Measurements from ENCODE around the gene IARS1. TPM values are rescaled to one million over a fixed set of nuclear protein-coding genes. Genes with fewer than 3 reads are reported as not detected.

The IARS1 gene
- total RNA-seq, 1 donor = 73.2 TPM

GRCh38 chr9:92297611-92298010 is 4.1 kb upstream of the IARS1 start:
- DNase-seq (ENCODE audit: low read depth in 2 of 3, low spot score in 2 of 3) = no peak

GRCh38 chr9:92295827-92296258 is 2.3 kb upstream of the IARS1 start:
- peak in 2 of 3 donors; percentile 83 to 96 for DNase-seq (ENCODE audit: low read depth in 2 of 3, low spot score in 2 of 3)

GRCh38 chr9:92295240-92295790 is 1.8 kb upstream of the IARS1 start:
- DNase-seq (ENCODE audit: low read depth in 2 of 3, low spot score in 2 of 3) = peak in 1 of 3 donors; percentile 13

- peak in 1 of 3 donors; percentile 13 for DNase-seq (ENCODE audit: low read depth in 2 of 3, low spot score in 2 of 3)
These were observed 790 bp upstream of the IARS1 start for GRCh38 chr9:92294297-92294676.

- DNase-seq (ENCODE audit: low read depth in 2 of 3, low spot score in 2 of 3) = no peak
These were observed 482 bp downstream of the IARS1 start for GRCh38 chr9:92293075-92293354.

GRCh38 chr9:92292338-92293074 is 991 bp downstream of the IARS1 start:
- DNase-seq (ENCODE audit: low read depth in 2 of 3, low spot score in 2 of 3) = no peak

GRCh38 chr9:92291577-92291976 is 1.9 kb downstream of the IARS1 start:
- no peak for DNase-seq (ENCODE audit: low read depth in 2 of 3, low spot score in 2 of 3)

GRCh38 chr9:92290785-92291429 is 2.6 kb downstream of the IARS1 start:
- DNase-seq (ENCODE audit: low read depth in 2 of 3, low spot score in 2 of 3) = no peak

- DNase-seq (ENCODE audit: low read depth in 2 of 3, low spot score in 2 of 3) = no peak
These were observed 3.6 kb downstream of the IARS1 start for GRCh38 chr9:92289708-92290390.

- no peak for DNase-seq (ENCODE audit: low read depth in 2 of 3, low spot score in 2 of 3)
These were observed 14.2 kb downstream of the IARS1 start for GRCh38 chr9:92279302-92279701.

- DNase-seq (ENCODE audit: low read depth in 2 of 3, low spot score in 2 of 3) = no peak
These were observed 15.4 kb downstream of the IARS1 start for GRCh38 chr9:92278110-92278509.

- no peak for DNase-seq (ENCODE audit: low read depth in 2 of 3, low spot score in 2 of 3)
These were observed 17.0 kb downstream of the IARS1 start for GRCh38 chr9:92276331-92277032.

- DNase-seq (ENCODE audit: low read depth in 2 of 3, low spot score in 2 of 3) = no peak
These were observed 18.0 kb downstream of the IARS1 start for GRCh38 chr9:92275541-92275940.

- DNase-seq (ENCODE audit: low read depth in 2 of 3, low spot score in 2 of 3) = no peak
These were observed 23.0 kb downstream of the IARS1 start for GRCh38 chr9:92270511-92270910.

- DNase-seq (ENCODE audit: low read depth in 2 of 3, low spot score in 2 of 3) = no peak
These were observed 27.0 kb downstream of the IARS1 start for GRCh38 chr9:92266486-92266885.

GRCh38 chr9:92265154-92265553 is 28.3 kb downstream of the IARS1 start:
- no peak for DNase-seq (ENCODE audit: low read depth in 2 of 3, low spot score in 2 of 3)

GRCh38 chr9:92263131-92263530 is 30.4 kb downstream of the IARS1 start:
- no peak for DNase-seq (ENCODE audit: low read depth in 2 of 3, low spot score in 2 of 3)

GRCh38 chr9:92257327-92257726 is 36.2 kb downstream of the IARS1 start:
- no peak for DNase-seq (ENCODE audit: low read depth in 2 of 3, low spot score in 2 of 3)

GRCh38 chr9:92254381-92255337 is 38.8 kb downstream of the IARS1 start:
- DNase-seq (ENCODE audit: low read depth in 2 of 3, low spot score in 2 of 3) = no peak

- no peak for DNase-seq (ENCODE audit: low read depth in 2 of 3, low spot score in 2 of 3)
These were observed 39.8 kb downstream of the IARS1 start for GRCh38 chr9:92253656-92254055.

All from hematopoietic multipotent progenitor cell (in vitro differentiated cells).